HepG2 (cell line): ENCODE data around the gene KIF13A. TPM values are rescaled to one million over a fixed set of nuclear protein-coding genes. Genes with fewer than 3 reads are reported as not detected.

Experiments
- ARID3A ChIP-seq: IDR thresholded peaks from 2 replicates; pipeline ENCODE4 v1.6.1; 2012; ENCODE audit warnings: low read depth, low read length, improper control_type of control experiment
- ASH2L ChIP-seq: fragments of 300-600, 200-600 bp; sonication (generic); IDR thresholded peaks from 2 replicates; pipeline ENCODE4 v1.7.0; 2017; ENCODE audit warnings: low read depth, mild to moderate bottlenecking, moderate library complexity, mixed read lengths, low read length; ENCODE audit not compliant: insufficient read length
- CHCHD3 ChIP-seq: sonication (generic); formaldehyde crosslinking; IDR thresholded peaks from 2 replicates; pipeline ENCODE4 v1.8.0; 2022; ENCODE audit warnings: mild to moderate bottlenecking, missing genetic modification reagents, moderate library complexity
- CREB1 ChIP-seq, 2 experiments: fragments of 450-650 bp in 1 of 2; IDR thresholded peaks; 2 replicates each; pipeline ENCODE4 v1.6.1; 2016 to 2017; ENCODE audit warnings: control low read depth in 1 of 2, mild to moderate bottlenecking in 1 of 2, missing compliant biosample characterization in 1 of 2, missing genetic modification characterization in 1 of 2
- EP300 ChIP-seq, 3 experiments: sonication (generic) in 1 of 3; formaldehyde crosslinking in 1 of 3; IDR thresholded peaks; 2 replicates each; pipeline versions ENCODE4 v1.5.1 to v1.6.1; 2011 to 2020; ENCODE audit warnings: low read depth in 2 of 3, low read length in 2 of 3, borderline replicate concordance in 1 of 3, improper control_type of control experiment in 1 of 3, mild to moderate bottlenecking in 1 of 3, missing genetic modification reagents in 1 of 3, moderate library complexity in 1 of 3
- FOXA3 ChIP-seq: IDR thresholded peaks from 2 replicates; pipeline ENCODE4 v1.6.1; 2016; ENCODE audit warnings: missing genetic modification reagents, missing compliant biosample characterization
- GATAD1 ChIP-seq: IDR thresholded peaks from 2 replicates; pipeline ENCODE4 v1.6.1; 2016; ENCODE audit warnings: missing genetic modification reagents, missing compliant biosample characterization
- GTF3A ChIP-seq: sonication (generic); formaldehyde crosslinking; conservative IDR thresholded peaks from 2 replicates; pipeline ENCODE4 v1.4.0; 2020; ENCODE audit warnings: mild to moderate bottlenecking, missing genetic modification reagents
- HOXA7 ChIP-seq: sonication (generic); formaldehyde crosslinking; IDR thresholded peaks from 2 replicates; pipeline ENCODE4 v1.8.1; 2022; ENCODE audit warnings: mild to moderate bottlenecking, missing genetic modification reagents, moderate library complexity
- JDP2 ChIP-seq: sonication (generic); formaldehyde crosslinking; IDR thresholded peaks from 2 replicates; pipeline ENCODE4 v1.8.1; 2022; ENCODE audit warnings: missing genetic modification reagents, borderline replicate concordance
- MAFG ChIP-seq: sonication (generic); formaldehyde crosslinking; IDR thresholded peaks from 2 replicates; pipeline ENCODE4 v1.5.1; 2020; ENCODE audit warnings: mild to moderate bottlenecking, missing genetic modification reagents
- MATR3 ChIP-seq: sonication (generic); formaldehyde crosslinking; IDR thresholded peaks from 2 replicates; pipeline ENCODE4 v1.4.0; 2020; ENCODE audit warnings: missing genetic modification reagents
- MAX ChIP-seq: IDR thresholded peaks from 2 replicates; pipeline ENCODE4 v1.6.1; 2012; ENCODE audit warnings: inconsistent platforms
- MIXL1 ChIP-seq: IDR thresholded peaks from 2 replicates; pipeline ENCODE4 v1.6.1; 2016
- NR2F2 ChIP-seq: IDR thresholded peaks from 2 replicates; pipeline ENCODE4 v1.6.1; 2012; ENCODE audit warnings: low read depth, inconsistent platforms, borderline replicate concordance
- NR3C1 ChIP-seq: sonication (generic); formaldehyde crosslinking; IDR thresholded peaks from 2 replicates; pipeline ENCODE4 v1.4.0; 2020; ENCODE audit warnings: missing genetic modification reagents
- POLR2G ChIP-seq: fragments of 200-400 bp; formaldehyde crosslinking; IDR thresholded peaks from 2 replicates; pipeline ENCODE4 v1.6.1; 2018; ENCODE audit warnings: mild to moderate bottlenecking, low read depth, low read length, moderate library complexity
- PPARG ChIP-seq: conservative IDR thresholded peaks from 2 replicates; pipeline ENCODE4 v1.6.1; 2016; ENCODE audit warnings: missing biosample characterization, missing genetic modification reagents
- SCMH1 ChIP-seq: sonication (generic); formaldehyde crosslinking; IDR thresholded peaks from 2 replicates; pipeline ENCODE4 v1.9.0; 2021; ENCODE audit warnings: missing genetic modification reagents, mild to moderate bottlenecking, borderline replicate concordance
- ZMYM2 ChIP-seq: sonication (generic); formaldehyde crosslinking; IDR thresholded peaks from 2 replicates; pipeline ENCODE4 v1.8.0; 2022; ENCODE audit warnings: mild to moderate bottlenecking, missing genetic modification reagents
- ZMYM3 ChIP-seq: sonication (generic); formaldehyde crosslinking; IDR thresholded peaks from 2 replicates; pipeline ENCODE4 v1.5.1; 2020; ENCODE audit warnings: mild to moderate bottlenecking, missing genetic modification reagents
- ZNF292 ChIP-seq: sonication (generic); formaldehyde crosslinking; IDR thresholded peaks from 2 replicates; pipeline ENCODE4 v1.8.1; 2022; ENCODE audit warnings: mild to moderate bottlenecking, low read depth, missing genetic modification reagents, borderline replicate concordance
- ZNF30 ChIP-seq: sonication (generic); formaldehyde crosslinking; IDR thresholded peaks from 2 replicates; pipeline ENCODE4 v1.5.0; 2020; ENCODE audit warnings: mild to moderate bottlenecking, missing genetic modification reagents
- ZNF383 ChIP-seq: sonication (generic); formaldehyde crosslinking; IDR thresholded peaks from 2 replicates; pipeline ENCODE4 v1.4.0; 2020; ENCODE audit warnings: missing genetic modification reagents, mild to moderate bottlenecking, borderline replicate concordance
- ZNF547 ChIP-seq: sonication (generic); formaldehyde crosslinking; IDR thresholded peaks from 2 replicates; pipeline ENCODE4 v1.5.1; 2020; ENCODE audit warnings: mild to moderate bottlenecking, missing genetic modification reagents
- ZNF589 ChIP-seq: sonication (generic); formaldehyde crosslinking; conservative IDR thresholded peaks from 2 replicates; pipeline ENCODE4 v1.8.0; 2022; ENCODE audit warnings: mild to moderate bottlenecking, moderate library complexity, missing genetic modification reagents
- ZNF777 ChIP-seq: sonication (generic); formaldehyde crosslinking; IDR thresholded peaks from 2 replicates; pipeline ENCODE4 v1.4.0; 2020; ENCODE audit warnings: missing genetic modification reagents
- ZNF790 ChIP-seq: sonication (generic); formaldehyde crosslinking; IDR thresholded peaks from 2 replicates; pipeline ENCODE4 v1.8.0; 2022; ENCODE audit warnings: missing genetic modification reagents, mild to moderate bottlenecking, borderline replicate concordance
- ZNF850 ChIP-seq: sonication (generic); formaldehyde crosslinking; conservative IDR thresholded peaks from 2 replicates; pipeline ENCODE4 v1.9.0; 2021; ENCODE audit warnings: mild to moderate bottlenecking, missing genetic modification reagents
- ZUFSP ChIP-seq: sonication (generic); formaldehyde crosslinking; IDR thresholded peaks from 2 replicates; pipeline ENCODE4 v1.9.0; 2021; ENCODE audit warnings: missing genetic modification reagents, mild to moderate bottlenecking, borderline replicate concordance
- polyA plus RNA-seq, 8 experiments: library from polyadenylated mRNA; depleted of rRNA in 3 of 8; stranded (reverse) in 7 of 8; unstranded in 1 of 8; fragments of >200 nt; fragmentation: Illumina TruSeq in 4 of 8; extraction: Trizol in 4 of 8; gene quantifications; 2 replicates each; pipeline versions ENCODE4 v1.2.1 to v1.2.3, GENCODE V29; 2011 to 2016; ENCODE audit warnings: low read depth in 4 of 8, missing spikeins in 1 of 8, mixed read lengths in 1 of 8; ENCODE audit not compliant: insufficient read depth in 1 of 8
- total RNA-seq, 5 experiments: library from RNA; depleted of rRNA; stranded (reverse); fragments of >200 nt; fragmentation: Illumina TruSeq; extraction: Trizol; gene quantifications; 2 replicates each; pipeline ENCODE4 v1.2.3, GENCODE V29; 2016; ENCODE audit warnings: low read depth in 1 of 5

The KIF13A gene
- total and polyA plus RNA-seq, 2 of the 13 experiments (the other 11 are each of a cell fraction or from before 2014, with no cell fraction given), result 21.1 to 37.2 TPM

- TF ChIP-seq POLR2G (no peak), MIXL1 (CRISPR knock-in tag) (no peak), ZNF850 (CRISPR knock-in tag) (no peak), SCMH1 (CRISPR knock-in tag) (no peak), ZNF292 (CRISPR knock-in tag) (peak; percentile 46; the same call in 1 of the 2 replicates), PPARG (CRISPR knock-in tag) (peak; percentile 42), ZNF589 (no peak), MAFG (CRISPR knock-in tag) (no peak), HOXA7 (CRISPR knock-in tag) (no peak), EP300 (IDR thresholded peaks at IDR 0.05; ENCODE audit: low read depth in 2 of 2, low read length in 2 of 2) (no peak), EP300 (CRISPR knock-in tag; IDR thresholded peaks at IDR 0.05; ENCODE audit: borderline replicate concordance) (no peak), ASH2L (no peak), ZMYM2 (CRISPR knock-in tag) (no peak), ZNF30 (CRISPR knock-in tag) (no peak), ZNF790 (CRISPR knock-in tag) (no peak), NR3C1 (CRISPR knock-in tag) (no peak), ZUFSP (CRISPR knock-in tag) (no peak), FOXA3 (CRISPR knock-in tag) (0 out of 2 replicates have a peak, but pooled peaks have one; percentile 13), ZMYM3 (CRISPR knock-in tag) (peak; percentile 43; the same call in 1 of the 2 replicates), MAX (0 out of 2 replicates have a peak, but pooled peaks have one; percentile 17), ZNF383 (no peak), CHCHD3 (CRISPR knock-in tag) (no peak), GTF3A (CRISPR knock-in tag) (no peak), ZNF777 (CRISPR knock-in tag) (no peak), MATR3 (CRISPR knock-in tag) (no peak), GATAD1 (CRISPR knock-in tag) (0 out of 2 replicates have a peak, but pooled peaks have one; percentile 22), JDP2 (CRISPR knock-in tag) (no peak), ARID3A (peak; percentile 18; the same call in 1 of the 2 replicates), NR2F2 (peak; percentile 35; the same call in 1 of the 2 replicates), ZNF547 (CRISPR knock-in tag) (no peak), CREB1 (IDR thresholded peaks at IDR 0.05) (no peak), CREB1 (CRISPR knock-in tag; IDR thresholded peaks at IDR 0.05) (0 out of 2 replicates have a peak, but pooled peaks have one; percentile 23)
Measured at GRCh38 chr6:17712576-17712975, 274.9 kb downstream of the KIF13A start (continued).
